Measurements from ENCODE around the gene TTLL1.

TTLL1 gene

DNA sequence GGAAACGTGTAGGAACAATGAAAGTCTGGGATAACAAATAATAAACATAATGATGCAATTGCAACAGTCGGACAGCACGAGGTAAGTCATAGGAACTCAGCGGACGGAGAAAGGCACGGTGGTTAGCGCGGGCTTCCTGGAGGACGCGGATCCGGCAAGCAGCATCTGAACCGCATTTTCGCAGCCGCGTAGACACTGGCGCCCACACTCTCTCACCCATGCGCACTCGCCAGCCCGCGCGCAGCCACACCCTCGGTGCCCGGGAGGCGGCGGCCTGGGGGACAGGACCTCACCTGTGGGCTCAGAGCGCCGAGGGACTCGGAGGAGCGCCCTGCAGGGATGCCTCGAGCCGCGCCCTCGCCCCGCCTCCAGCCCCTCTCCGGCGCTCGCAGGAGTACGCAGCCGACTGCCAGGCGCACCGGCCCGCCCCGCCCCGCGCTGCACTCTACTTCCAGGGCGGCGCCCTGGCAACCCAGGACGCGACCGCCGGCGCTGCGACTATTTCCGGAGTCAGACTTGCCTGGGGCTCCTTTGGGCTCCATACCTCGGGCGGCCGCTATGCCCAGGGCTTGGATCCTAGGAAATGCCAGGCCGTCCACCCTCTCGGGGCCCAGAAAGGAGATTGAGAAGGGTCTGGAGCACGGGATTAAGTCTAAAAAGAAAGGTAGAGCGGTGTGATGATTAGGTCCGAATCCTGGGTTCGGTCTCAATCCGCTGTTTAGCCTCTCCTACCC is at the start of gene TTLL1:
Gene TTLL1, minus strand, starts transcription at position 408 of the 734 bp plus-strand sequence. CDS start 13,805 bp downstream, outside the sequence.
- DNase-seq (ENCODE audit: low read depth) = peak; percentile 89

GRCh38 chr22:43136801-43137200 is 47.6 kb upstream of the TTLL1 start:
- no peak for DNase-seq (ENCODE audit: low read depth)

DNA sequence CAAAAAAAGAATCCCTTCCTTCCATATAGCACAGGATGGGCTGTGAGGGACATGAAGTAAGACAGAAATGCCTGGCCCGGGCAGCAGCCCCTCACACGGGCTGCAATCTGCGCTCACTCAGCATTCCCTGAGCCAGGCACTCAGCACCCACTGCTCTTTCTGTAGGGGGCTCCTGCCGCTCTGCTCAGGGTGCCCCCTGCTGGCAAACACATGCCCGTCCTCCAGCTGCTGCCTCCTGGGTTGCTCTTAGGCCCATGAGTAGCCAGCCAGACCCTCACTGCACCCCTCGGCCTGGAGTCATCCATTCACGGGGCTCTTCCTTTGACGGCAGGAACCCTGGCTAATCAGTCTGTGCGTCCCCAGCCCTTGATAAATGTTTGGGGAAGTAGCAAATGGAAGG is 47.1 kb upstream of the TTLL1 start:
- peak; percentile 33 for DNase-seq (ENCODE audit: low read depth)

GRCh38 chr22:43135565-43135964 is 46.4 kb upstream of the TTLL1 start:
- no peak for DNase-seq (ENCODE audit: low read depth)

DNA sequence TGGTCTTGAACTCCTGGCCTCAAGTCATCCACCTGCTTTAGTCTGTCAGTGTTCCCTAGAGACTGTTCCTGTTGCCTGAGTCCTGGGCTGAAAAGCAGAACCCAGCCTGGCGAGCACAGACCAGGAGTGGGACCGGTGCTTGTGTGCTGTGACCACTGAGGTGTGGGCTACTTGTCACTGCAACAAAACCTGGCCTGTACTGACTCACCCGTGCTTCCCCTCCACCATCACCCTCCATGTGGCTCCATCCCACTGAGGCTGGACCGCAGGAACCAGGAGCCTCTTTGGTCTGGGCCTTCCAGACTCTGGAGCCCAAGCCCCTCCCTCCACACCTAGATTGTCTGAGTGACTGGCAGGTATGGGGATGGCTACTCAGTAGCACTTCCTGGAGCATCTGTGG is 45.4 kb upstream of the TTLL1 start:
- DNase-seq (ENCODE audit: low read depth) = no peak

DNA sequence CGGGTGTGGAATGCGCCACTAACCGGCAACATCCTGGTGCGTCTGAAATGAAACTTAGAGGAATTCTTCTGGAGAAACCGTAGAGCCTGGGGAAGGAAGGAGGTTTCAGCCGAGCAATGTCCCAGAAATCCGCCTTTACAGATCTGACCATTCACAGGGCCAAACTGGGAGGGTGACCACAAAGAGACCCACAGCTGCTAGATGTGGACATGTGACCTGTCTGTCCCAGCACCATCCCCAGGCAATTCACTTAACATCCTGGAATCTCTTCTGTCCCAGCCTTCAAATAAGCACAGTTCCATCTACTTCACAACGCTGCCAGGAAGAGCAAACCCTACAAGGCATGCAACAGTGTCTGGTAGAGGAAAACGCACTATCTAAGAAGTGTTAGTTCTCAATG is 44.2 kb upstream of the TTLL1 start:
- DNase-seq (ENCODE audit: low read depth) = no peak

GRCh38 chr22:43131773-43132501 is 42.7 kb upstream of the TTLL1 start:
- DNase-seq (ENCODE audit: low read depth) = no peak

- no peak for DNase-seq (ENCODE audit: low read depth)
Measured at GRCh38 chr22:43129426-43130425, 40.5 kb upstream of the TTLL1 start.

- DNase-seq (ENCODE audit: low read depth) = no peak
Measured at GRCh38 chr22:43128928-43129424, 39.8 kb upstream of the TTLL1 start.

DNA sequence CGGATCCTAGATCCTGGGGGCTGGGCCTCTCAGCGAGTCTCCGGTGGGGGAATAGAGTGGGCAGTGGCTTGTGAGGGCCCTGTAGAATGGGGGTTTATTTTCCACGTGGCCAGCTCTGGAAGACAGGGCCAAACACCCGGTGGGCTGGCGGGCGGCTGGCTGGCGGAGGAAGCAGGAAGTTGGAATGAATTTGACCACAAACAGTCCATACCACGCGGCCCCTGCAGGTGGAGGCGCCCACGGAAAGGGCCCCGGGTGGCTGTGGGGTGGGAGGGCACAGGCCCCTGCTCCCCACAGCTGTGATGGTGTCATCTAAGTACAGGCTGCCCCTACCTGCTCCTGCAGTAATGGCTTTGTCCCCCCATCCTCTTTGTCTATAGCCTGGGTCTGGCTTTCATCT is 38.9 kb upstream of the TTLL1 start:
- DNase-seq (ENCODE audit: low read depth) = no peak

GRCh38 chr22:43127166-43127908 is 38.1 kb upstream of the TTLL1 start:
- no peak for DNase-seq (ENCODE audit: low read depth)

- DNase-seq (ENCODE audit: low read depth) = peak; percentile 86
Measured at GRCh38 chr22:43126501-43127165, 37.4 kb upstream of the TTLL1 start.

GRCh38 chr22:43118953-43119458 is 29.8 kb upstream of the TTLL1 start:
- no peak for DNase-seq (ENCODE audit: low read depth)

GRCh38 chr22:43118024-43118849 is 29.0 kb upstream of the TTLL1 start:
- DNase-seq (ENCODE audit: low read depth) = no peak

DNA sequence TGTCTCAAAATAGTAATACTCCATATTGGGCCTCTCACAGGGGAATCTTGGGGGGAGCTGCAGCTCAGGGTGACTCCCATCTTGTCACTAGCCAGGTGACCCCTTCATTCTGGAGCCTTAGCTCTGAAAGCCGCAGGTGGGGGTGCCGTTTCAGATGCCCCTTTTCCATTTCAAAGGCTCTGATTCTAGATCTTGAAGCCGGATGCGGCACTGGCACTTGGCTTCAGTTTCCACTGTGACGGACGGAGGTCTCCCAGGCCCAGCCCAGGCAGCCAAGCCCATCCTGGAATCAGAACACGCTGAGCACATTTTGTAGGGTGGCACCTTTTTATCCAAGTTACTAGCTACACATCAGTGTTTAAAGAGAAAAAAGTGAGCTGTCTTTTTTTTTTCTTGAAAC is 27.7 kb upstream of the TTLL1 start:
- no peak for DNase-seq (ENCODE audit: low read depth)

GRCh38 chr22:43114958-43115357 is 25.8 kb upstream of the TTLL1 start:
- DNase-seq (ENCODE audit: low read depth) = no peak

DNA sequence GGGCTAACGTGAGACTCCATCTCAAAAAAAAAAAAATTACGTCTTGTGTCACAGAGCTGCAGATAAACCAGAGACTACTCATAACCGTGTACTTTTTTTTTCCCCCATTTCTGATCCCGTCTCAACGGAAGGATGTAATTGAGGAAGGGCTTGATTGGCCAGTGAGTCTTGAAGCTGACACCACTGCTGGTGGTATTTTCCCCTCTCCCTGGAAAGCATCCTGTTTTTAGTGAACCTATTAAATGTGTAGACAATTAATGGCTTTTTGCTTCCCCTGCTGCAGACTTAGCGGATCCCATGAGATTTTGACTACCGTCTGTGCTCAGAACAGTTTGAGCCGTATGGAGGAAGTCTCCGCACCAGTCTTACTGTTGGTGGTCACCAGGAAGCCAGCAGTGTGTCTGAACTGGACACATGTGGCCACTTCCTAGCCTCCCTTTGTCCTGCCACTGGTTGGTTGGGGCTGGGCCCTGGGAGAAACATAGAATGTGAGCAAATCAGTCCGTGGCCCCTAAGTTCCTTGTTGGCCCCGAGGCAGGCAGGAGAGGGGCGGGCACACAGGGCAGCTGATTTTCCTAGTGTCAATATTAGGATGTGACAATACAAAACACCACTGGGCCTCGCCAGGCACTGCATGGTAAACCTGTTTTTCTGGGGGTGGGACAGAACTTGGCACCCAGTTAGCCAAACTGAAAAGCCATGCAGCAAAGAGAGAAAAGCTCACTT is 24.5 kb upstream of the TTLL1 start:
- DNase-seq (ENCODE audit: low read depth) = no peak

DNA sequence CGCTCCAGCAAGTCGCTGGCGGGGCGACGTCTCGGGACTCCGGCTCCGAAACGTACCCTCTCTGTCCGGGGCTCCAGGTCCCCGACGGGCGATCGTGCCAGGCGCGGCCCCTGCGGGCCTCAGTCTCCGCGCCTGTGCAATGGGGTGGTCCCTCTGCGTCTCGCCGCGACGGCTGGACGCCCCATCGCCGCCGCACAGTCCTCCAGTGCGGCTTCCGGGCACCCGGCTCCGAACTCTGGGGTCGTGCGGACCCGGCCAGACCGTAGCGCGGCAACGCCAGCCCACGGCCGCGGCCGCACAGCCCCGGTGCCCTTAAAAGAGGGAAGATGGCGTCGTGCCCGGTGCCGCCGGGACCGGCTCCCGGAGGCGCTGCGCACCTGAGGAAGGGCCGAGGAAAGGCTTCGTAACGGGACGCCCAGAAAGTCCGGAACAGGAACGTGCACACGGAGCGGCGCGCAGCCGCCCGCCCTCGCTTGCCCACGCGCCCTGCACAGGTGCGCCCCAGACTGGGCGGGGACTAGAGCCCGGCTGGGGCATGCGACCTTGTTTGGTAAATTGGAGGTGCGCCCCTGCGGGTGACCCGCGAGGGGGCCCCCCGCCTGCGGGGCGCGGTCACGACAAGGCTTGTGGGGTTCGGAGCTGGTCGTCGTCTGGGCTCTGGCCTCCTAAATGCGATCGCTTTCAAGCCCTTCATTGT is 21.9 kb upstream of the TTLL1 start:
- no peak for DNase-seq (ENCODE audit: low read depth)
